Testis (tissue), 2 donors: ENCODE results near the gene PSEN1.

Source experiments
- POLR2A ChIP-seq: fragments of 450-650 bp; IDR thresholded peaks from one replicate; pipeline ENCODE4 v1.6.1; 2017; ENCODE audit warnings: antibody characterized with exemption, mild to moderate bottlenecking, moderate library complexity
- TF ChIP-seq, protein P1 (sequence below), 3 experiments: fragments of 450-650 bp in 2 of 3; fragments of 200-600 bp in 1 of 3; sonication (generic) in 1 of 3; IDR thresholded peaks; one replicate each; pipeline ENCODE4 v1.5.1; 2016 to 2019; ENCODE audit warnings: antibody characterized with exemption in 3 of 3, mild to moderate bottlenecking in 2 of 3, moderate library complexity in 1 of 3

DNA sequence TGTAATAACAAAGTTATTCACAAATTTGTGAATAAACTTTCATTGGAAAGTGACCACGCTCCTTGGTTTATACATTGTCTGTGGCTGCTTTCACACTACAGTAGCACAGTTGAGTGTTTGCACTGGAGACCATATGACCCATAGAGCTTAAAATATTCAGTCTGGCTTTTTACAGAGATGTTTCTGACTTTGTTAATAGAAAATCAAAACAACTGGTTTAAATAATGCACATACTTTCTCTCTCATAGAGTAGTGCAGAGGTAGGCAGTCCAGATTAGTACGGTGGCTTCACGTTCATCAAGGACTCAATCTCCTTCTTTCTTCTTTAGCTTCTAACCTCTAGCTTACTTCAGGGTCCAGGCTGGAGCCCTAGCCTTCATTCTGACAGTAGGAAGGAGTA, 36.2 kb downstream of the PSEN1 start:
- no peak for TF ChIP-seq POLR2A
- TF ChIP-seq, protein P1, sequence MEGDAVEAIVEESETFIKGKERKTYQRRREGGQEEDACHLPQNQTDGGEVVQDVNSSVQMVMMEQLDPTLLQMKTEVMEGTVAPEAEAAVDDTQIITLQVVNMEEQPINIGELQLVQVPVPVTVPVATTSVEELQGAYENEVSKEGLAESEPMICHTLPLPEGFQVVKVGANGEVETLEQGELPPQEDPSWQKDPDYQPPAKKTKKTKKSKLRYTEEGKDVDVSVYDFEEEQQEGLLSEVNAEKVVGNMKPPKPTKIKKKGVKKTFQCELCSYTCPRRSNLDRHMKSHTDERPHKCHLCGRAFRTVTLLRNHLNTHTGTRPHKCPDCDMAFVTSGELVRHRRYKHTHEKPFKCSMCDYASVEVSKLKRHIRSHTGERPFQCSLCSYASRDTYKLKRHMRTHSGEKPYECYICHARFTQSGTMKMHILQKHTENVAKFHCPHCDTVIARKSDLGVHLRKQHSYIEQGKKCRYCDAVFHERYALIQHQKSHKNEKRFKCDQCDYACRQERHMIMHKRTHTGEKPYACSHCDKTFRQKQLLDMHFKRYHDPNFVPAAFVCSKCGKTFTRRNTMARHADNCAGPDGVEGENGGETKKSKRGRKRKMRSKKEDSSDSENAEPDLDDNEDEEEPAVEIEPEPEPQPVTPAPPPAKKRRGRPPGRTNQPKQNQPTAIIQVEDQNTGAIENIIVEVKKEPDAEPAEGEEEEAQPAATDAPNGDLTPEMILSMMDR (IDR thresholded peaks at IDR 0.05), result no peak
